NCI-H1048 (cell line): ENCODE results near the gene CHPF.

ENCODE experiments used
- DNase-seq: peaks from one replicate; lab custom pipeline; 2025; lab: John Stamatoyannopoulos, UW

CHPF gene

GRCh38 chr2:219551441-219552381, 8.1 kb upstream of the CHPF start:
- no peak for DNase-seq

- DNase-seq = no peak
Measured at GRCh38 chr2:219549619-219550018, 6.0 kb upstream of the CHPF start.

- no peak for DNase-seq
Measured at GRCh38 chr2:219548990-219549389, 5.4 kb upstream of the CHPF start.

- no peak for DNase-seq
Measured at GRCh38 chr2:219547621-219548020, 4.0 kb upstream of the CHPF start.

GRCh38 chr2:219545943-219546352, 2.3 kb upstream of the CHPF start:
- no peak for DNase-seq

GRCh38 chr2:219545295-219545942, 1.8 kb upstream of the CHPF start:
- no peak for DNase-seq

- DNase-seq = no peak
Measured at GRCh38 chr2:219544567-219544966, 958 bp upstream of the CHPF start.

- DNase-seq = no peak
Measured at GRCh38 chr2:219542931-219543595, 546 bp downstream of the CHPF start.

- DNase-seq = peak; percentile 62
Measured at GRCh38 chr2:219541611-219542180, 1.9 kb downstream of the CHPF start.

- no peak for DNase-seq
Measured at GRCh38 chr2:219540784-219541504, 2.7 kb downstream of the CHPF start.

GRCh38 chr2:219539926-219540678, 3.5 kb downstream of the CHPF start:
- no peak for DNase-seq

GRCh38 chr2:219538956-219539788, 4.4 kb downstream of the CHPF start:
- DNase-seq = no peak

GRCh38 chr2:219538504-219538951, 5.1 kb downstream of the CHPF start:
- DNase-seq = no peak

GRCh38 chr2:219537657-219538488, 5.7 kb downstream of the CHPF start:
- DNase-seq = no peak

- no peak for DNase-seq
Measured at GRCh38 chr2:219536967-219537366, 6.6 kb downstream of the CHPF start.

- DNase-seq = no peak
Measured at GRCh38 chr2:219536425-219536824, 7.2 kb downstream of the CHPF start.

GRCh38 chr2:219533930-219534661, 9.5 kb downstream of the CHPF start:
- DNase-seq = no peak

- no peak for DNase-seq
Measured at GRCh38 chr2:219532378-219532649, 11.3 kb downstream of the CHPF start.
